DMS79 (cell line): ENCODE measurements around the gene ZNF189.

Source experiments
- DNase-seq: peaks from one replicate; lab custom pipeline; 2025; lab: John Stamatoyannopoulos, UW

ZNF189 gene

GRCh38 chr9:101418518-101419430 is 20.1 kb downstream of the ZNF189 start:
- DNase-seq = no peak

DNA sequence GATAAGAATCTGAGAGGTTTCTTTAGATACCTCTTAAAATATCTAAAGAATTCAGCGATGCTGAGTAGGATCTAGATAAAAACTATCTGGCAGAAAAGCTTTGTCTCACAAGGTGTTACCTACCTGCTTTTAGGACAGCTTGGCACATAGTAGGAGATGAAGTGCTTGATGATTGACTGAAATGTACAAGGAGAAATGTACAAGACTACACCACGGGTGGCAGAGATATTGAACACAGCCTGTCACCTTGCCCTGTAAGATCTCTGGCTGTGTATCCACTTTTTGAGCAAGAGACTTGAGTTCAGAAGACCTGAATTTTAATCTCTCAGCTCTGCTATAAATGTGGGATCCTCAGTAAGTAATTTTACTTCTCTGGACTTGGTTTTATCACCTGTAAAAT is 21.2 kb downstream of the ZNF189 start:
- no peak for DNase-seq

- no peak for DNase-seq
These were observed 23.0 kb downstream of the ZNF189 start for GRCh38 chr9:101421653-101422065.

DNA sequence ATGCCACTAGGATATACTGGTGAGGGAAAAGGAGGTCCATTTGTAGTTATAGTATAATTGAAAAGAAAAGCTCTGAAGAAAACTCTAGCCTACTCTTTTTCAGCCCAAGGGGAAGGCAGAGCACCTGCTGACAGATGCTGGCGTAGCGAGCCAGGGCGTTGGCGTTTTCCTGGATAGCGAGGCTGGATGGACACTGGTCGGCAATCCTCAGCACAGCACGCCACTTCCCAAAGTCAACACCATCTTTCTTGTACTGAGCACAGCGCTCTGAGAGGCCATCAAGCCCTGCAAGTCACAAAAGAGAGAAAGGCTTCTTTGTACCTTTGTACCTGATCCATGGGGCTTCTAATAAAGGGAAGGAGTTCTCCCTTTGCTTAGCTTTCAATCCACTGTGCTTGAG is 28.7 kb downstream of the ZNF189 start:
- no peak for DNase-seq

DNA sequence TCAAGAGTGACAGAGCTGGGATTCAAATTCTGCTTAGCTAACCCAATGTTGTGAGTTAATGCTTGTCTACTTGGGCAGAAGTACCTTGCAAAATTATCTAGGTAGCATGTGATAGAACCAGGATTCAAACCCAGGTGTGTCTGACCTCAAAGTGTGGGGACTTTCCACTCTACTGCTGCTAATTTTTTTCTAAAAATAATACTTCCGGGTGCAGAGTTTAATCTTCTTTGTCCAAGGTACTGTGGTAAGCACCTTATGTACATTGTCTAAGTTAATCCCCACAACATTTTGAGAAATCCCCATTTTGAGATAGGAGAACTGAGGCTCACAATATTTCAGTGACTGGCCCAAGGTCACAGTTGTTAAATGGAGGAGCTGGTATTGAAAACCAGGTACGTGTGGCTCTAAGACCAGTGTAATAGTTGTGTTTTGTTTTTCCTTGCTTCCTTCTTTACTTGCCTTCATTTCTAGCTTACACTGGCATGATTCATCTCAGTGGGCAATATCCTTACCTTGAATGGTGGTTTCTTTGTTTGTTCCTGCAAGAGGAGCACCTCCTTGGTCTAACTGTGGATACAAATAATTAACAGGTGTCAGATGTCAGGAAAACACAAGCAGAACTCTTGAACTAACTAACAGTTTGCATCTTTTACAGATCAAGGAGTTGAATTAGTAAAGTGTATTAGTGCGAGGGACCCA is 29.5 kb downstream of the ZNF189 start:
- no peak for DNase-seq

DNA sequence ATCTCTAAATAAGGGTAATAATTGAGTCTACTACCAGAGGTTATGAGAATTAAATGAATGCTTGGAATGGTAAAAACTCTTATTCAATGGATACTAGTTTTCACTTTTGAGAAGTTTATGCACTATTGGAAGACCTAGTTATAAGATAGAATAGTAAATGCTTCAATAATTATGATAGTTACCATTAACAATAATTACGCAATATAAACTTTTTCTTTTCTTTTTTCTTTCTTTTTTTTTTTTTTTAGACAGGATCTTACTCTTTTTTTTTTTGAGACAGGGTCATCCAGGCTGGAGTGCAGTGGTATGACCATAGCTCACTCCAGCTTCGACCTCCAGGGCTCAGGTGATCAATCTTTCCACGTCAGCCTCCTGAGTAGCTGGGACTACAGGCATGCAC is 30.3 kb downstream of the ZNF189 start:
- DNase-seq = no peak

DNA sequence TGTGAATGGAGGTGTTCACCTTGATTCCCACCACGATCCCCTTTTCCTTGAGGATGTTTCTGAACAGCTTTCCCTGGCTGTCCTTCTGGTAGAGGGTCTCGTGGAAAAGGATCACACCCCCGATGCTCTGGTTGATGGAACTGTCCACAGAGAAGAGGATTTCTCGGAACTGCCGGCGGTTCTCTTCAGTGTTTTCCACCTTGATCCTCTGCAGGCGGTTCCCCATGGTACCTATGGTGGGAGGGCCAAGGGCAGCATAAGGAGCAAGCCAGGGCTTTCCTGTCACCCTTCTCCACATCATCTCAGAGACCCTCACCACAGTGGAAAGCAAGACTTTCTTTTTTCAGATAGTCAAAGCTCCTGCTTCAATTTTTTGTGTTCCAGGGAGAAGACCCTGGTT is 31.1 kb downstream of the ZNF189 start:
- no peak for DNase-seq

DNA sequence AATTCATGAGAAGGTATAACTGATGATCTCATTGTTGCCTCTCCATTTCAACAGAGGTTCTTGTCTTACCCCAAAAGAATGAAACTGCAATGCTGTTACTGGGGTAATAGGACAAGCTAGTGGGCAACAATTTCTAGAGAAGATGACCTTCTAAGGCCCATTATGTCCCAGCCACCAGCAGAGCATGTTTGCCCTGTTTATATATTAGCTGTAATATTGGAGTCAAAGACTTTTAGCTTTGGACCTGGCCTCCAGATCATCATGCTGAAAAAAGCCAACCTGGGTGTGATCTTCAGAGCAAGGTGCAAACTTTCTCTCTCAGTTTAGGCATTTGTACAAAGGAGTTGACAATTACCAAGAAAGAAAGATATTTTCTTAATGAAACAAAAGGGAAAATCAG is 33.5 kb downstream of the ZNF189 start:
- DNase-seq = no peak

GRCh38 chr9:101432740-101433139 is 34.1 kb downstream of the ZNF189 start:
- DNase-seq = no peak

GRCh38 chr9:101433229-101433628 is 34.6 kb downstream of the ZNF189 start:
- no peak for DNase-seq

DNA sequence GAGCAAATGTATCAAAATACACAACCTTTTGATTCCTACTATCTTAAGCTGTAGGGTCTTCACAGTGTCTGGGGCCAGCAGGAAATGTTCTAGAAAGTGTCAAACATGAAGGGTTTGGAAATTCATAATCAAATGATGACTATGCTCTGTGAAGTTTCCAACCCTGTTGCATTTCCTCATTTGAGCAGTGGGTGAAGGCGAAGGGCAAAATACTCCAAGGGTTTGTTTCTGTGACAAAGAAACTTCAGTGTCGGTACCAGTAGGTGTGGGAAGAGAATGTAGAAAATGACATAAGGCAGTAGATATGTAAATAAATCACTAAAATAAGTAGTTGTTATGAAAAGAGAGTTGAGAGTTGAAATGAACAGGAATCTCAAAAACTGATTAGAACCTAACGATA is 36.3 kb downstream of the ZNF189 start:
- DNase-seq = no peak

DNA sequence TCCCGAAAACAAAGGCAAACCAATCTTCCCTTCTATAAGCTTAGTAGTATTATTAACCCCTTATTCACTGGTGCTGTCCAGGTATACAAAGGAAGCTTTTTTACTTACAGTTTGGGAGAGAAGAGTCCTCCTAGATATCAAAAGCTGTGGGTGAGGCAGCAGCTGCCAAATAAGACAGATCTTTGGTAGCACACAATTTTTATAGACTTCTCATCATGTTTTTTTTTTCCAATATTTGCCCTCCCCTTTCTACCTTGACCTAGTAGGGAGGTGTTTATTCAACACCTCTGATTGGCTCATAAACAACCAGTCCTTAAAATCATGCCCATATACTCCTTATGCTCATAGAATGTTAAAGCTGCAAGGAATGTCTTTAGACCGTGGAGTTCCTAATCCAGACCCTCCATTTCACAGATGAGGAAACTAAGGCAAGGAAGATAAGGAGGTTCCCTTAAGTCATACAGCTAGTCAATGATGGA is 37.0 kb downstream of the ZNF189 start, which contains the start of gene ALDOB:
TSS of gene ALDOB (minus strand) at position 174 of the 479 bp plus-strand sequence. CDS start 4,887 bp downstream, outside the sequence.
- no peak for DNase-seq

- no peak for DNase-seq
These were observed 39.2 kb downstream of the ZNF189 start for GRCh38 chr9:101437806-101438232.

GRCh38 chr9:101438523-101438922 is 39.9 kb downstream of the ZNF189 start:
- DNase-seq = no peak

- no peak for DNase-seq
These were observed 42.1 kb downstream of the ZNF189 start for GRCh38 chr9:101440714-101441230.

GRCh38 chr9:101442318-101442717 is 43.7 kb downstream of the ZNF189 start:
- DNase-seq = no peak

GRCh38 chr9:101442736-101443135 is 44.1 kb downstream of the ZNF189 start:
- DNase-seq = no peak

- no peak for DNase-seq
These were observed 44.7 kb downstream of the ZNF189 start for GRCh38 chr9:101443364-101443771.

GRCh38 chr9:101445353-101446029 is 46.8 kb downstream of the ZNF189 start:
- no peak for DNase-seq

GRCh38 chr9:101446732-101447131 is 48.1 kb downstream of the ZNF189 start:
- no peak for DNase-seq

GRCh38 chr9:101448680-101449070 is 50.0 kb downstream of the ZNF189 start:
- no peak for DNase-seq

GRCh38 chr9:101449071-101449721 is 50.5 kb downstream of the ZNF189 start:
- DNase-seq = peak; percentile 19
